Muscle of arm (tissue), 12 donors: Measurements from ENCODE around the gene NUAK1. TPM values are rescaled to one million over a fixed set of nuclear protein-coding genes. Genes with fewer than 3 reads are reported as not detected.

Source experiments
- DNase-seq: peaks from one replicate; pipeline ENCODE4 v3.0.0-alpha.2; 2013
- polyA plus RNA-seq, 12 donors: library from polyadenylated mRNA; unstranded; fragments of 120-200 nt; gene quantifications; one replicate each; pipeline ENCODE4 v1.2.1, GENCODE V29; 2013; ENCODE audit not compliant: insufficient read length in 12 of 12

NUAK1 gene
- polyA plus RNA-seq, 12 donors = 8.7 to 24.4 (median 11.9) TPM; not detected in 1

- no peak for DNase-seq
These were observed 73.2 kb downstream of the NUAK1 start for GRCh38 chr12:106065506-106065905.

- no peak for DNase-seq
These were observed 74.1 kb downstream of the NUAK1 start for GRCh38 chr12:106064721-106065021.

- no peak for DNase-seq
These were observed 74.7 kb downstream of the NUAK1 start for GRCh38 chr12:106063826-106064720.

- DNase-seq = no peak
These were observed 76.1 kb downstream of the NUAK1 start for GRCh38 chr12:106062693-106063092.

GRCh38 chr12:106058256-106059182 lies 80.2 kb downstream of the NUAK1 start:
- no peak for DNase-seq

GRCh38 chr12:106054049-106054448 lies 84.7 kb downstream of the NUAK1 start:
- no peak for DNase-seq

- DNase-seq = no peak
These were observed 86.8 kb downstream of the NUAK1 start for GRCh38 chr12:106051853-106052531.

- DNase-seq = no peak
These were observed 89.2 kb downstream of the NUAK1 start for GRCh38 chr12:106049546-106049945.

- DNase-seq = no peak
These were observed 89.6 kb downstream of the NUAK1 start for GRCh38 chr12:106049105-106049504.

GRCh38 chr12:106048676-106049075 lies 90.1 kb downstream of the NUAK1 start:
- no peak for DNase-seq

GRCh38 chr12:106048016-106048415 lies 90.7 kb downstream of the NUAK1 start:
- no peak for DNase-seq

- DNase-seq = no peak
These were observed 91.8 kb downstream of the NUAK1 start for GRCh38 chr12:106046947-106047346.

- no peak for DNase-seq
These were observed 92.4 kb downstream of the NUAK1 start for GRCh38 chr12:106046301-106046846.

GRCh38 chr12:106045251-106045674 lies 93.5 kb downstream of the NUAK1 start:
- no peak for DNase-seq

- DNase-seq = peak; percentile 13
These were observed 94.0 kb downstream of the NUAK1 start for GRCh38 chr12:106044773-106045172.

- DNase-seq = no peak
These were observed 96.7 kb downstream of the NUAK1 start for GRCh38 chr12:106042037-106042436.

GRCh38 chr12:106040521-106040920 lies 98.2 kb downstream of the NUAK1 start:
- no peak for DNase-seq

- no peak for DNase-seq
These were observed 98.9 kb downstream of the NUAK1 start for GRCh38 chr12:106039646-106040404.

- no peak for DNase-seq
These were observed 99.5 kb downstream of the NUAK1 start for GRCh38 chr12:106039242-106039641.

GRCh38 chr12:106037524-106038298 lies 101.0 kb downstream of the NUAK1 start:
- no peak for DNase-seq
